Measurements from ENCODE around the gene MMAA. TPM values are rescaled to one million over a fixed set of nuclear protein-coding genes. Genes with fewer than 3 reads are reported as not detected.
"Not testable (repeated sequence)": the region's sequence is repeated elsewhere in the genome, so short reads cannot be mapped to it uniquely, and the experiment has no call there.

MMAA gene
- total RNA-seq, result 1 to 10 TPM; 3.9 to 7.0 TPM

GRCh38 chr4:145618932-145619638, at the start of gene MMAA:
Gene MMAA, plus strand, starts transcription at chr4:145619385. Its CDS starts 19,755 bp downstream, at chr4:145639140.
- Histone ChIP-seq H3K27me3 (no peaks in the 10 kb centered on the region), H3K4me1 (peaks cover 0 to 29% of the 10 kb centered on the region in 2 donors), H3K27ac (peak within 1 kb of the TSS; percentile 97 to 98), H3K9me3 (no peaks in the 10 kb centered on the region), H3K4me3 (peak within 1 kb of the TSS; percentile 73 to 88), H3K36me3 (no peaks in the 10 kb centered on the region)
- TF ChIP-seq CTCF (IDR thresholded peaks at IDR 0.05), result peak; percentile 59 to 78
- peak; percentile 91 for DNase-seq (ENCODE audit: low spot score)

GRCh38 chr4:145574546-145574945, 44.6 kb upstream of the MMAA start:
- H3K4me1 ChIP-seq; H3K4me3 ChIP-seq; DNase-seq (ENCODE audit: low spot score); H3K36me3 ChIP-seq; H3K27ac ChIP-seq; H3K9me3 ChIP-seq; H3K27me3 ChIP-seq: not testable (repeated sequence)

GRCh38 chr4:145580906-145581305, 38.3 kb upstream of the MMAA start:
- DNase-seq (ENCODE audit: low spot score), result no peak
- H3K9me3 ChIP-seq, result peaks cover 0 to 3% of the 10 kb centered on the region in 2 donors
- no peak overlapping the region for H3K4me3 ChIP-seq
- H3K4me1 ChIP-seq, result no peaks in the 10 kb centered on the region
- no peaks in the 10 kb centered on the region for H3K27me3 ChIP-seq
- TF ChIP-seq CTCF (IDR thresholded peaks at IDR 0.05), result no peak
- H3K36me3 ChIP-seq, result no peaks in the 10 kb centered on the region
- no peak overlapping the region for H3K27ac ChIP-seq

- no peak for DNase-seq (ENCODE audit: low spot score)
- Histone ChIP-seq H3K27ac (no peak overlapping the region), H3K36me3 (no peaks in the 10 kb centered on the region), H3K4me3 (no peak overlapping the region), H3K9me3 (peaks cover 0 to 3% of the 10 kb centered on the region in 2 donors), H3K27me3 (no peaks in the 10 kb centered on the region), H3K4me1 (no peaks in the 10 kb centered on the region)
- no peak for TF ChIP-seq CTCF (IDR thresholded peaks at IDR 0.05)
Measured at GRCh38 chr4:145583191-145584055, 35.8 kb upstream of the MMAA start.

- no peaks in the 10 kb centered on the region for H3K9me3 ChIP-seq
- H3K4me3 ChIP-seq, result no peak overlapping the region
- DNase-seq (ENCODE audit: low spot score), result no peak
- H3K4me1 ChIP-seq, result no peaks in the 10 kb centered on the region
- no peaks in the 10 kb centered on the region for H3K36me3 ChIP-seq
- TF ChIP-seq CTCF (IDR thresholded peaks at IDR 0.05), result no peak
- H3K27me3 ChIP-seq, result no peaks in the 10 kb centered on the region
- no peak overlapping the region for H3K27ac ChIP-seq
Measured at GRCh38 chr4:145587088-145587754, 32.0 kb upstream of the MMAA start.

- not testable (repeated sequence) for H3K9me3 ChIP-seq; DNase-seq (ENCODE audit: low spot score); H3K4me1 ChIP-seq; H3K27me3 ChIP-seq; H3K36me3 ChIP-seq; H3K4me3 ChIP-seq; H3K27ac ChIP-seq
Measured at GRCh38 chr4:145589381-145589780, 29.8 kb upstream of the MMAA start.

Data from right atrium auricular region (tissue), 2 donors.